Camera-type eye (tissue), 1 donor: Measurements from ENCODE around the gene LIMD2. TPM values are rescaled to one million over a fixed set of nuclear protein-coding genes. Genes with fewer than 3 reads are reported as not detected.

Source experiments
- total RNA-seq: library from RNA; depleted of rRNA; stranded (reverse); fragments of >200 nt; gene quantifications from one replicate; pipeline ENCODE4 v1.2.3, GENCODE V29; 2014

Gene LIMD2
- total RNA-seq = 23.4 TPM

GRCh38 chr17:63699638-63700527, at the start of gene LIMD2:
LIMD2 (minus strand) TSS chr17:63700125; CDS start chr17:63699298, 827 bp downstream.

GRCh38 chr17:63741408-63742173, 41.7 kb upstream of the LIMD2 start, which contains the start of gene STRADA:
STRADA (minus strand) TSS chr17:63741799; CDS start chr17:63728369, 13,430 bp downstream.

Other genes starting within 250 kb of the LIMD2 start
- gene ACE, start 223.1 kb downstream of the LIMD2 start, total RNA-seq = 20.3 TPM
- 24.6 TPM for gene KCNH6, start 176.8 kb downstream of the LIMD2 start, total RNA-seq
- gene DCAF7, start 149.6 kb downstream of the LIMD2 start, total RNA-seq = 80.0 TPM
- gene TACO1, start 99.2 kb downstream of the LIMD2 start, total RNA-seq = 14.3 TPM
- 37.8 TPM for gene MAP3K3, start 77.7 kb downstream of the LIMD2 start, total RNA-seq
- 39.4 TPM for gene STRADA, start 41.7 kb upstream of the LIMD2 start, total RNA-seq
- 79.0 TPM for gene CCDC47, start 73.5 kb upstream of the LIMD2 start, total RNA-seq
- 147 TPM for gene DDX42, start 74.0 kb upstream of the LIMD2 start, total RNA-seq
- 57.5 TPM for gene PSMC5, start 127.3 kb upstream of the LIMD2 start, total RNA-seq
- gene FTSJ3, start 127.5 kb upstream of the LIMD2 start, total RNA-seq = 46.6 TPM
- gene SMARCD2, start 142.6 kb upstream of the LIMD2 start, total RNA-seq = 65.5 TPM
- gene CSH2, start 173.6 kb upstream of the LIMD2 start, total RNA-seq = not detected
- gene GH2, start 181.8 kb upstream of the LIMD2 start, total RNA-seq = not detected
- gene CSH1, start 196.4 kb upstream of the LIMD2 start, total RNA-seq = not detected
- not detected for gene CSHL1, start 211.1 kb upstream of the LIMD2 start, total RNA-seq
- gene GH1, start 218.7 kb upstream of the LIMD2 start, total RNA-seq = not detected
- gene CD79B, start 232.2 kb upstream of the LIMD2 start, total RNA-seq = 0.77 TPM